H4 (cell line): ENCODE measurements around the gene DNAJB12. TPM values are rescaled to one million over a fixed set of nuclear protein-coding genes. Genes with fewer than 3 reads are reported as not detected.

ENCODE experiments used
- DNase-seq: peaks from one replicate; pipeline ENCODE4 v3.0.0-alpha.2; 2015; ENCODE audit warnings: low spot score
- total RNA-seq: library from RNA; depleted of rRNA; stranded (reverse); fragments of >200 nt; shearing (Covaris generic); gene quantifications from 2 replicates; pipeline ENCODE4 v1.2.3, GENCODE V29; 2014; rRNA removed

DNAJB12 gene
- total RNA-seq, 1 experiment from 2014 or later: 18.1 TPM

DNA sequence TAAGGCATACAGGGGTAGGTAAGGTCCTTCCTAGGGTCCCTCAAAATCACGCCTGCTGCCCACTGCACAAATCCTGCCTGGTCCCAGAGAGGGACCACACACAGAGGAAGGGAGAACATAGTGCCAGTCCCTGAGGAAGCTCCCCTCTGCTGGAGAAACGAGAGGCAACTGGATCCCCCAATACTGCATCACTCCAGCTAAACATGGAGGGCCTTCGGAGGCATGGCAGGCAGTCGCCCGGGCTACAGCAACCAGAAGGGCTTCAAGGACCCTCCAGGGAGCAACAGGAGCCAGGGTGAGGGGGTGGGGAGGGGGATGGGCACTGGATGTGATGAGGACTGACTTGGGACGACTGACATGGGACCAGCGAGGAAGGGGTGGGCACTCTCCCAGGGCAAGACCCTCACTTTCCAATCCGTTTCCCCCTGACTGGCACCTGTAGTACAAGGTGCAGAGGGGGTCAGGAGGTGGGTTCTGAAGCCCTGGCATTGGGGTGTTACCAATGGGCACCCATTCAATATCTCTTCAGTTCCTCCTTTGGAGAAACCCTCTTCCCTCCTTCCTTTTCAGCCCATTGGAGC, 59.3 kb downstream of the DNAJB12 start:
- no peak for DNase-seq

DNA sequence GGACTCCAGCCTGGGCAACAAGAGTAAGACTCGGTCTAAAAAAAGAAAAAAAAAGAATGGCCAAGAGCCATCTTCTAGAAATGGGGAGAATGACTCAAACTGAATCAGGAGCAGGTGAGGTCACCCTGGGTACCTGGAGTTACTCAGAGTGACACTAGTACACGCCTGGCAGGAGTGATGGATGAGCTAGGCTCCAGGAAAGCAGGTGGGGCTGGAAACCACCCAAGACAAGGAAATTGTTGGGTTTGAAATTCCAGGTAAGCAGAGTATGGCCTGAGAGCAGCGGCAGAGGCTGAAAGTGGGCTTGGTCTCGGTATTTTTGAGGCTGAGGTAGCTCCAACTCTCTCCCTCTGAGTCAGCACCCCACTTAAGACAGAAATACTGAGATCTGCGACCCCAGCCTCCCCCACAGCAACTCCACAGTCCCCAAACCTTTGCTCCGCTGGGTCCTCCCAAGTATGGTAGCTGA, 62.5 kb downstream of the DNAJB12 start:
- DNase-seq: peak; percentile 3

DNA sequence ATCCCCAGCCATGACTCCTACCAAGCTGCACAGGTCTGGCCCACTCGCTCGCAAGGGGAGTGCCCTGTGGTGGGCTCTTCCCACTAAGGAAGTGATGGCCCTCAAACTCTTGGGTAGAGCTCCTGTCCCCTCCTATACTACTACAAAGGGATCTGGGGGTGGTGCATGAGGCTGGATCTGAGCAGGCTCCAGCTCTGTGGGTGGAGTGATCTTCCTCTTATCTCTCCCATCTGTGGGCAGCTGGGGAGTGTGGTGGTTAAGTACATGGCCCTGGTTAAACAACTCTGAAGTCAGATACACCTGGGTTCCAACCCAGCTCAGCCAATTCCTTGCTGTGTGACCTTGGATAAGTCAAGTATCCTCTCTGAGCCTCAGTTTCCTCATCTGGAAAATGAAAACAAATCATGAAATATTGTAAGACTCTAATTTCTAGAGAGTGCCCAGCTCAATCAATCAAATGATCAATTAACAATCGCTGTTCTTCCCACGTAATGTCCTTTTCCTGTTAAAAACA, 63.6 kb downstream of the DNAJB12 start:
- no peak for DNase-seq

DNA sequence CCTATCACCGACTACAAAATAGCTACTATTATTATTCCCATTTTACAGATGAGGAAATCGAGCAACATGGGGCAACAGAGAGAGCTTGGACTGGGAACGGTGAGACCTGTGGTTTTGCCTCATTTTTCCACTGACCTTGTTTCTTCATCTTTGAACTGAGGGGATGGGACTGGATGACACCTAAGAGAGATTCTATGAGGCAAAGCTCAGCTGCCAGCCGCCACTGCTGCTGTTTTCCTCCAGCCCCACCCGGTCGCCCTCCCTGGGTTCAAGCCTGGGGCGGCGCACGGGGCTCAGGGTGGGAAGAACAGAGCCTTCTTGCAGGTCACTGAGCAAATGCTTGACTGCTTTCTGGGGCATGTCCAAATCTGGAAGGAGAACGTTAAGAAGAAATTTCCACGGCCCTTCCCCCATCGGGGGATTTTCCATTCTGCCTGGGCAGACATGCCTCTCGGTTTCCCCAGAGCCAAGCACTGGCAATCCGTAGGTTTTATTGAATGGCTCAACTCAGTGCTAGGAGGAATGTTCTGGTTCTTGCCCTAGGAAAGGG, 68.7 kb downstream of the DNAJB12 start:
- no peak for DNase-seq

DNA sequence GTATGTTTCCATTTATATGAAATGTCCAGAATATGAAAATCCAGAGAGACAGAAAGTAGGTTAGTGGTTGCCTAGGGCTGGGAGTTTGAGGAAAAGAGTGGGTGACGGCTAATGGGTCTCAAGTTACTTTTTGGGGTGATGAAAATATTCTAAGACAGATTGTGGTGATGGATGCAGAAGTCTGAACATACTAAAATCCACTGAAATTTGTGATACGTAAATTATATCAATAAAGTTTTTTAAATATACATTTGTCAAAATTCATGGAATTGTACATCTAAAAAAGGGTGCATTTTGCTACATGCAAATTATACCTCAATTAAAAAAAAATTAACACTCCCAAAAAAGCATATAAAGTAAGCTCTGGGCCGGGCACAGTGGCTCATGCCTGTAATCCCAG, 71.6 kb downstream of the DNAJB12 start:
- DNase-seq: no peak

Other genes starting within 250 kb of the DNAJB12 start
- gene ANAPC16, start 138.9 kb downstream of the DNAJB12 start, total RNA-seq: 80.9 and 98.5 TPM in 2 replicates
- gene ASCC1, start 138.6 kb downstream of the DNAJB12 start, total RNA-seq: 47.3 and 51.5 TPM in 2 replicates
- gene DDIT4, start 81.0 kb downstream of the DNAJB12 start, total RNA-seq: 227 and 278 TPM in 2 replicates